Psoas muscle (tissue), 8 donors: ENCODE data around the gene XRCC6. TPM values are rescaled to one million over a fixed set of nuclear protein-coding genes. Genes with fewer than 3 reads are reported as not detected.
A peak's percentile ranks its signal among the peaks of the same experiment; 100 is the strongest.
"Not testable (repeated sequence)": the region's sequence is repeated elsewhere in the genome, so short reads cannot be mapped to it uniquely, and the experiment has no call there.

Source experiments
- ATAC-seq, 4 donors: fragments of 200-7000 bp; cut with Tn5 transposase; one replicate each; pipeline ENCODE4 v1.9.1; 2020; ENCODE audit warnings: moderate library complexity in 3 of 4, mild to moderate bottlenecking in 2 of 4
- DNase-seq, 2 donors: peaks; one replicate each; pipeline ENCODE4 v3.0.0-alpha.2; 2020
- H3K27ac ChIP-seq: fragments of 200-600 bp; one replicate; pipeline ENCODE4 v1.8.0; 2022
- H3K27me3 ChIP-seq, 3 donors: fragments of 200-600 bp in 1 of 3; one replicate each; pipeline versions ENCODE4 v1.6.1 to v1.8.0; 2013 to 2022; ENCODE audit warnings: low read length in 2 of 3, mild to moderate bottlenecking in 2 of 3, moderate library complexity in 1 of 3; ENCODE audit not compliant: insufficient read depth in 3 of 3
- H3K36me3 ChIP-seq, 2 donors: fragments of 200-600 bp in 1 of 2; one replicate each; pipeline versions ENCODE4 v1.6.1 to v1.8.0; 2013 to 2022; ENCODE audit warnings: low read depth in 1 of 2, mild to moderate bottlenecking in 1 of 2, moderate library complexity in 1 of 2; ENCODE audit not compliant: insufficient read depth in 1 of 2
- H3K4me1 ChIP-seq: fragments of 200-600 bp; one replicate; pipeline ENCODE4 v1.8.0; 2022
- H3K4me3 ChIP-seq: fragments of 200-600 bp; one replicate; pipeline ENCODE4 v1.8.0; 2022; ENCODE audit warnings: mild to moderate bottlenecking
- H3K9me3 ChIP-seq: fragments of 200-600 bp; one replicate; pipeline ENCODE4 v1.8.0; 2022
- CTCF ChIP-seq: fragments of 200-600 bp; IDR thresholded peaks from one replicate; pipeline ENCODE4 v1.8.0; 2022; ENCODE audit warnings: antibody characterized with exemption
- WGBS, 3 donors: extraction: QIAGEN DNeasy Blood & Tissue Kit; methylation state at CpG; one replicate each; pipeline versions ENCODE4 v1.1.6 to v1.1.7; 2013; 5-methylcytosine and 5-hydroxymethylcytosine counted together
- intact Hi-C, 2 donors: fragments of 100-400 bp; cut with DNase I; formaldehyde crosslinking; loops; one replicate each; pipeline versions ENCODE4 v1.11.0 to v1.14.2; 2022
- polyA plus RNA-seq, 3 donors: library from polyadenylated mRNA; stranded (reverse); fragments of 200-250 nt; gene quantifications; one replicate each; pipeline ENCODE4 v1.2.3, GENCODE V29; 2013
- total RNA-seq, 4 donors: library from RNA; stranded (reverse); fragmentation: NEBNext Ultra II Directional in 2 of 4; extraction: Animal tissue kit (Norgen Biotek cat#: 25700) in 2 of 4; gene quantifications; one replicate each; pipeline versions ENCODE4 v1.2.1 to v1.2.4, GENCODE V29; 2021 to 2023
- donor health status: healthy with polysubstance abuse.
- donor health status: DM: no; HTN: no; CAD: no; lungs with moderate emphysema.
- donor health status: Bipolar disorder and iron deficiency.
- donor health status: healthy.
- donor health status: DM: yes; HTN: yes; CAD: no.
- donor health status: DM: no; HTN: no; CAD: no.
- donor health status: DM: no; HTN: no; CAD: no.
- donor health status: DM: yes; HTN: yes; CAD: no.

XRCC6 gene
- total and polyA plus RNA-seq, 7 donors, result 156 to 291 (median 236) TPM

GRCh38 chr22:41636467-41636866, 15.4 kb downstream of the XRCC6 start:
- intact Hi-C loops, result no loop called here
- Histone ChIP-seq H3K36me3 (peaks cover 17 to 95% of the 10 kb centered on the region in 2 donors), H3K4me1 (peaks cover 7% of the 10 kb centered on the region), H3K9me3 (no peaks in the 10 kb centered on the region), H3K27ac (peak overlapping the region; percentile 71), H3K4me3 (no peak overlapping the region), H3K27me3 (no peaks in the 10 kb centered on the region)
- DNase-seq (peak; percentile 53 to 82), ATAC-seq (peak; percentile 95 to 97 (median 95))
- WGBS, 3 donors, result 25 to 40% (median 29%) methylated on average over 7 of the region's 7 CpGs
- no peak for TF ChIP-seq CTCF

- H3K4me3 ChIP-seq, H3K27me3 ChIP-seq, DNase-seq, ATAC-seq, H3K9me3 ChIP-seq, intact Hi-C loops, H3K4me1 ChIP-seq, H3K27ac ChIP-seq: not testable (repeated sequence)
- 96 to 99% (median 99%) methylated on average over 8 of the region's 8 CpGs for WGBS, 3 donors
- peaks cover 17 to 100% of the 10 kb centered on the region in 2 donors for H3K36me3 ChIP-seq
Observed at GRCh38 chr22:41637623-41638022, 16.5 kb downstream of the XRCC6 start.

- 94 to 97% (median 95%) methylated on average over 5 of the region's 5 CpGs for WGBS, 3 donors
- H3K4me3 ChIP-seq, result no peak overlapping the region
- no peaks in the 10 kb centered on the region for H3K9me3 ChIP-seq
- ATAC-seq, result no peak
- no peak overlapping the region for H3K27ac ChIP-seq
- peaks cover 17 to 100% of the 10 kb centered on the region in 2 donors for H3K36me3 ChIP-seq
- intact Hi-C loops, result no loop called here
- DNase-seq, result no peak
- TF ChIP-seq CTCF, result no peak
- H3K4me1 ChIP-seq, result peaks cover 7% of the 10 kb centered on the region
- no peaks in the 10 kb centered on the region for H3K27me3 ChIP-seq
Observed at GRCh38 chr22:41638124-41638523, 17.0 kb downstream of the XRCC6 start.

- intact Hi-C loops, result no loop called here
- Histone ChIP-seq H3K9me3 (no peaks in the 10 kb centered on the region), H3K4me1 (peaks cover 7% of the 10 kb centered on the region), H3K27me3 (no peaks in the 10 kb centered on the region), H3K36me3 (peaks cover 17 to 99% of the 10 kb centered on the region in 2 donors), H3K27ac (no peak overlapping the region), H3K4me3 (no peak overlapping the region)
- ATAC-seq, result no peak
- TF ChIP-seq CTCF, result no peak
- no peak for DNase-seq
- 94 to 97% (median 96%) methylated on average over 4 to 5 of the region's 5 CpGs for WGBS, 3 donors
Observed at GRCh38 chr22:41638748-41639147, 17.7 kb downstream of the XRCC6 start.

GRCh38 chr22:41641854-41642253, 20.8 kb downstream of the XRCC6 start:
- Histone ChIP-seq H3K9me3 (no peaks in the 10 kb centered on the region), H3K36me3 (peaks cover 18 to 98% of the 10 kb centered on the region in 2 donors), H3K27me3 (no peaks in the 10 kb centered on the region), H3K4me3 (no peak overlapping the region), H3K27ac (no peak overlapping the region), H3K4me1 (peaks cover under 1% of the 10 kb centered on the region)
- no peak for TF ChIP-seq CTCF
- ATAC-seq (no peak), DNase-seq (no peak)
- intact Hi-C loops, result loop anchor here in 1 of 2 donors (10.0 kb wide), 1 partner anchor 487 kb away; no protein-coding TSS in a partner anchor
- 92 to 98% (median 98%) methylated on average over 7 of the region's 7 CpGs for WGBS, 3 donors
